GM19324 (cell line): Measurements from ENCODE around the gene CGAS.
"Not testable (repeated sequence)": the region's sequence is repeated elsewhere in the genome, so short reads cannot be mapped to it uniquely, and the experiment has no call there.

Experiments used
- ATAC-seq: cut with Tn5 transposase; IDR thresholded peaks from one replicate; pipeline ENCODE4 v1.9.1; 2021; ENCODE audit warnings: mild to moderate bottlenecking, moderate library complexity; ENCODE audit not compliant: unreplicated experiment, low FRiP score

Gene CGAS

GRCh38 chr6:73452107-73452461 lies at the start of gene CGAS:
CGAS (minus strand) TSS chr6:73452297; CDS start chr6:73452181, 116 bp downstream.
- peak; percentile 70 for ATAC-seq

GRCh38 chr6:73497915-73498314 lies 45.8 kb upstream of the CGAS start:
- no peak for ATAC-seq

- ATAC-seq = no peak
These were observed 39.3 kb upstream of the CGAS start for GRCh38 chr6:73491377-73491776.

- no peak for ATAC-seq
These were observed 35.4 kb upstream of the CGAS start for GRCh38 chr6:73487473-73487872.

- ATAC-seq = no peak
These were observed 32.3 kb upstream of the CGAS start for GRCh38 chr6:73484438-73484837.

GRCh38 chr6:73481969-73482368 lies 29.9 kb upstream of the CGAS start:
- ATAC-seq = no peak

GRCh38 chr6:73477407-73477806 lies 25.3 kb upstream of the CGAS start:
- no peak for ATAC-seq

- no peak for ATAC-seq
These were observed 24.6 kb upstream of the CGAS start for GRCh38 chr6:73476723-73477122.

- ATAC-seq = peak; percentile 78
These were observed 19.7 kb upstream of the CGAS start for GRCh38 chr6:73471686-73472290.

- peak; percentile 84 for ATAC-seq
These were observed 9.6 kb upstream of the CGAS start, which contains the start of gene MTO1 for GRCh38 chr6:73461537-73462350. MTO1 (plus strand) TSS chr6:73461737; CDS start chr6:73461855, 118 bp downstream.

GRCh38 chr6:73460056-73460455 lies 8.0 kb upstream of the CGAS start:
- ATAC-seq = no peak

GRCh38 chr6:73459474-73459873 lies 7.4 kb upstream of the CGAS start:
- ATAC-seq = not testable (repeated sequence)

- ATAC-seq = no peak
These were observed 4.0 kb upstream of the CGAS start for GRCh38 chr6:73455865-73456629.

GRCh38 chr6:73451223-73452106 lies 632 bp downstream of the CGAS start:
- peak; percentile 66 for ATAC-seq

- no peak for ATAC-seq
These were observed 8.5 kb downstream of the CGAS start for GRCh38 chr6:73443555-73443954.

- ATAC-seq = no peak
These were observed 16.9 kb downstream of the CGAS start for GRCh38 chr6:73435236-73435635.

- no peak for ATAC-seq
These were observed 30.6 kb downstream of the CGAS start for GRCh38 chr6:73421534-73421933.

- no peak for ATAC-seq
These were observed 33.9 kb downstream of the CGAS start for GRCh38 chr6:73418081-73418741.

- ATAC-seq = no peak
These were observed 39.0 kb downstream of the CGAS start for GRCh38 chr6:73413102-73413501.

- no peak for ATAC-seq
These were observed 42.7 kb downstream of the CGAS start for GRCh38 chr6:73409395-73409794.
